Measurements from ENCODE around the gene CD2AP. TPM values are rescaled to one million over a fixed set of nuclear protein-coding genes. Genes with fewer than 3 reads are reported as not detected.

The CD2AP gene
- total and polyA plus RNA-seq, 2 donors: 10.1 to 68.3 TPM

- Histone ChIP-seq H3K4me1 (ENCODE audit: insufficient read depth) (no peaks in the 10 kb centered on the region), H3K27ac (ENCODE audit: low read depth) (no peak overlapping the region), H3K4me3 (ENCODE audit: low read depth, low read length) (no peak overlapping the region), H3K36me3 (ENCODE audit: insufficient read depth) (no peaks in the 10 kb centered on the region)
- 35% methylated on average over 2 of the region's 2 CpGs for WGBS
- no peak for DNase-seq (ENCODE audit: extremely low spot score)
Measured at GRCh38 chr6:47495954-47496545, 18.5 kb downstream of the CD2AP start.

DNA sequence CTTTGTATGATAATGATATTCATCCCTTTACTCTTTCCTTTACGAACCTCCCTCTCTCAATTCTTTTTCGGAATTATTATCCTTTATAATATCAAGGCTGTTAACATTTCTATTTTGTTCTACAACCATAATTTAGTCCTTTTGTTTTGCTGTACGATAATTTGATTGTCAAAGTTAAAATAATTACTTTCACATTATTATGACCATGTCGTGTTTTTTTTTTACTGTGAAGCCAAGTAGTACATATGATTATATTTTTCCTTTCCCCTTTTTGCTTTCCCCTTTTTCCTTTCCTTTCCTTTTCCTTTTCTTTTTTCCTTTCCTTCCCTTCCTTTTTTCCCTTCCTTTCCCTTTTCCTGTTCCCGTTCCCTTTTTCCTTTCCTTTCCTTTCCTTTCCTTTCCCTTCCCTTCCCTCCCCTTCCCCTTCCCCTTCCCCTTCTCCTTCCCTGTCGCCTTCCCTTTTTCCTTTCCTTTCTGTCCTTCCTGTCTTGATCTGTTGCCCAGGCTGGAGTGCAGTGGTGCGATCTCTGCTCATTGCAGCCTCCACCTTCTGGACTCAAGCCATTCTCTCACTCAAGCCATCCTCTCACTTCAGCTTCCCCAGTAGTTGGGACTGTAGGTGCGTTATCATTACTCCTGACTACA is 19.5 kb downstream of the CD2AP start:
- H3K4me1 ChIP-seq (ENCODE audit: insufficient read depth): no peaks in the 10 kb centered on the region
- no peak for DNase-seq (ENCODE audit: extremely low spot score)
- H3K27ac ChIP-seq (ENCODE audit: low read depth): no peak overlapping the region
- no peak overlapping the region for H3K4me3 ChIP-seq (ENCODE audit: low read depth, low read length)
- 85% methylated on average over 8 of the region's 8 CpGs for WGBS
- no peaks in the 10 kb centered on the region for H3K36me3 ChIP-seq (ENCODE audit: insufficient read depth)

- Histone ChIP-seq H3K4me3 (ENCODE audit: low read depth, low read length) (no peak overlapping the region), H3K27ac (ENCODE audit: low read depth) (no peak overlapping the region), H3K4me1 (ENCODE audit: insufficient read depth) (no peaks in the 10 kb centered on the region), H3K36me3 (ENCODE audit: insufficient read depth) (peaks cover 1% of the 10 kb centered on the region)
- DNase-seq (ENCODE audit: extremely low spot score): no peak
- WGBS: 86% methylated on average over 2 of the region's 2 CpGs
Measured at GRCh38 chr6:47502920-47503319, 25.3 kb downstream of the CD2AP start.

GRCh38 chr6:47509937-47510336 is 32.3 kb downstream of the CD2AP start:
- no peak for DNase-seq (ENCODE audit: extremely low spot score)
- Histone ChIP-seq H3K36me3 (ENCODE audit: insufficient read depth) (peaks cover 1% of the 10 kb centered on the region), H3K4me3 (ENCODE audit: low read depth, low read length) (no peak overlapping the region), H3K27ac (ENCODE audit: low read depth) (no peak overlapping the region), H3K4me1 (ENCODE audit: insufficient read depth) (no peaks in the 10 kb centered on the region)
- 95% methylated on average over 1 of the region's 1 CpG for WGBS

DNA sequence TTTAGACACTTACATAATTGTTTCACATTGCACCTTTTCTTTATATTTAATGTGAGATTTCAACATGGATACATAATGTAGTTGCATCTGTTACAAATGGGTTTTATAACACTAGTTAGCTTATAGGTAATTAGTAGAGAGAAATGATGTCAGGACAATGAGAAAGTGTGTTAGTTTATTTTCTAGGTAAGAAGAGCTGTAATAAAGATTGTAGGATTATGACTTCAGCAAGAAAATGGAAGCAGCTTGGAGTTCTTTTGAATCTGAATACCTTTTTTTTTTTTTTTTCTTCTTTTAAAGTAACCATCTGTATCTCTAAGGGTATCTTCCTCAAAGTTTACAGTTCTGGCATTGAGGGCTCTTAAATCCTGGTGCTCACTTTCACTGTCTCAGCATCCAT is 35.3 kb downstream of the CD2AP start:
- Histone ChIP-seq H3K27ac (ENCODE audit: low read depth) (no peak overlapping the region), H3K4me3 (ENCODE audit: low read depth, low read length) (no peak overlapping the region), H3K36me3 (ENCODE audit: insufficient read depth) (peaks cover under 1% of the 10 kb centered on the region), H3K4me1 (ENCODE audit: insufficient read depth) (no peaks in the 10 kb centered on the region)
- DNase-seq (ENCODE audit: extremely low spot score): no peak

DNA sequence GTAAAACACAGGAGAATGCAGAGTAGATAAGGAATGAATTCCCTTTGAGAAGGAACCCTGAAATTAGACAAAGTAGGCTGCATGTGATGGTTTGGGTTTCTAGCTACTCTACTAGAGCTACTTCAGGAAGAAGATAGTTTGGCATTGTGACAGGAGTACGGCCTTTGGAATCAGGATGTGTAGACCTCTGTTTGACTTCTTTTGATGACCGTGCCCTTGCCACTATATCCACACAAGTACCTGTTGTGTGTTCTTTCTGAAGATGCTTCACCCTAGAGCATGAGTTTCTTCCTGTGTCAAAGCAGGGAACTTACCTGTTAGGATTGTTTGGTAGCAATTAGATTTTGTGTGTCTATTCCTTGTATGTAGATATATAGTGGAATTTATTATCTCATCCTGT is 41.7 kb downstream of the CD2AP start:
- Histone ChIP-seq H3K27ac (ENCODE audit: low read depth) (no peak overlapping the region), H3K4me3 (ENCODE audit: low read depth, low read length) (no peak overlapping the region), H3K4me1 (ENCODE audit: insufficient read depth) (no peaks in the 10 kb centered on the region), H3K36me3 (ENCODE audit: insufficient read depth) (no peaks in the 10 kb centered on the region)
- DNase-seq (ENCODE audit: extremely low spot score): no peak
- WGBS: 86% methylated on average over 2 of the region's 2 CpGs

GRCh38 chr6:47520282-47520681 is 42.7 kb downstream of the CD2AP start:
- no peak for DNase-seq (ENCODE audit: extremely low spot score)
- Histone ChIP-seq H3K4me1 (ENCODE audit: insufficient read depth) (no peaks in the 10 kb centered on the region), H3K36me3 (ENCODE audit: insufficient read depth) (no peaks in the 10 kb centered on the region), H3K27ac (ENCODE audit: low read depth) (no peak overlapping the region), H3K4me3 (ENCODE audit: low read depth, low read length) (no peak overlapping the region)
- 85% methylated on average over 6 of the region's 6 CpGs for whole genome bisulfite sequencing

- Histone ChIP-seq H3K4me1 (ENCODE audit: insufficient read depth) (no peaks in the 10 kb centered on the region), H3K4me3 (ENCODE audit: low read depth, low read length) (no peak overlapping the region), H3K27ac (ENCODE audit: low read depth) (no peak overlapping the region), H3K36me3 (ENCODE audit: insufficient read depth) (no peaks in the 10 kb centered on the region)
- 96% methylated on average over 6 of the region's 6 CpGs for whole genome bisulfite sequencing
- DNase-seq (ENCODE audit: extremely low spot score): no peak
Measured at GRCh38 chr6:47521961-47522360, 44.4 kb downstream of the CD2AP start.

DNA sequence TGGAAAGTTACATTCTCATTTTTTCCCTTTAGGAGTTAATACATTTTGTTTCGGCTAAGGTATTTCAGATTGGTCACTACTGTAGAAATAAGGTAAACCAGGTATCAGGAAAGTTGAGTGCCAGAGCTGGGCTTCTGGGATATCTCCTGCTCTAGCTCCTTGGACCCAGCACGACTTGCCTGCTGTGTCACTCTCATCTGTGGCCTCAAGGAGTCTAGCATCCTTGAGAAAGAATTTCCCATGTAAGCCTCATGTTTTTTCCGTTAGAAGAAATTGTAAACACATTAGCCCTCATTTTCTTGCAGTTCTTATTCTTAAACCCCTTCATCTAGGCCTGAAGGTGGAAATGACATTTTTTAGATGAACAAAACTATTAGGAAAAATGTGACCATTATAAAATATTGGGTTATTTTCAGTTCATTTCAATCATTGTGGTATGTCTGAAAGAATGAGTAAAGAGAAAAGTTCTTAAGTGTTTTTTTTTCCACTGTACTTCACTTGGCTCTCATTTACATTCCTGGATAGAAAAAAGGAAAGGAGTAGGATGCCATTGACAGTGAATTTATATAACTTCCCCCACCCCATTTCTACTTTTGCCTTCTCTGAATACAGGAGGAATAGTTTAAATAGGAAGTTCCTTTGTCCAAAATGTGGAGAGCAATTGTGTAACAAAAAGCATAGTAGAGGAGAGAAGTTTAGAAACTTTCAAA is 46.7 kb downstream of the CD2AP start:
- Histone ChIP-seq H3K4me1 (ENCODE audit: insufficient read depth) (no peaks in the 10 kb centered on the region), H3K36me3 (ENCODE audit: insufficient read depth) (no peaks in the 10 kb centered on the region), H3K4me3 (ENCODE audit: low read depth, low read length) (no peak overlapping the region), H3K27ac (ENCODE audit: low read depth) (no peak overlapping the region)
- 66% methylated on average over 3 of the region's 3 CpGs for WGBS
- DNase-seq (ENCODE audit: extremely low spot score): no peak

- no peak overlapping the region for H3K4me3 ChIP-seq (ENCODE audit: low read depth, low read length)
- H3K36me3 ChIP-seq (ENCODE audit: insufficient read depth): no peaks in the 10 kb centered on the region
- H3K27ac ChIP-seq (ENCODE audit: low read depth): no peak overlapping the region
- WGBS: 80% methylated on average over 2 of the region's 2 CpGs
- no peaks in the 10 kb centered on the region for H3K4me1 ChIP-seq (ENCODE audit: insufficient read depth)
- no peak for DNase-seq (ENCODE audit: extremely low spot score)
Measured at GRCh38 chr6:47525330-47526057, 47.9 kb downstream of the CD2AP start.

DNA sequence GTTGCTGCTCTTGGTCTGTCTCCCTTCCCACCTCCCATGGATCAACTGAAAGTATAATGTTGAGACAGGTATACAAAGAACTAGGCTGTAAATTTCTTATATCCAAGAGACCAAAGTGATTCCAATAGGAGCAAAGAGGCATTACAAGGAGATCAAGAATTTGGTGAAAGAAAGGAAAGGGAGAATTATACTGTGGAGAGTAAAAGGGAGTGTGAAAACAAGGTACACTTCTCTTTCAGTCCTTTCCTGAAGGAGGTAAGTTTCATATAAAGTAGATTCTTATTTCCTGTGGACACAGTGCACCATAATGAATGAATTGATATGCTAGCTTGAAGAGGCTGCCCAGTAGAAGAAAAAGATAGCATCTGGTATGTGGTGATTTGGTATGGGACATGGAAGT is 49.7 kb downstream of the CD2AP start:
- no peak overlapping the region for H3K27ac ChIP-seq (ENCODE audit: low read depth)
- no peak for DNase-seq (ENCODE audit: extremely low spot score)
- no peaks in the 10 kb centered on the region for H3K4me1 ChIP-seq (ENCODE audit: insufficient read depth)
- H3K4me3 ChIP-seq (ENCODE audit: low read depth, low read length): no peak overlapping the region
- H3K36me3 ChIP-seq (ENCODE audit: insufficient read depth): no peaks in the 10 kb centered on the region

- 77% methylated on average over 5 of the region's 5 CpGs for WGBS
- no peak overlapping the region for H3K27ac ChIP-seq (ENCODE audit: low read depth)
- H3K36me3 ChIP-seq (ENCODE audit: insufficient read depth): no peaks in the 10 kb centered on the region
- no peak overlapping the region for H3K4me3 ChIP-seq (ENCODE audit: low read depth, low read length)
- H3K4me1 ChIP-seq (ENCODE audit: insufficient read depth): no peaks in the 10 kb centered on the region
- DNase-seq (ENCODE audit: extremely low spot score): no peak
Measured at GRCh38 chr6:47529734-47530133, 52.1 kb downstream of the CD2AP start.

- Histone ChIP-seq H3K36me3 (ENCODE audit: insufficient read depth) (peaks cover 1% of the 10 kb centered on the region), H3K4me1 (ENCODE audit: insufficient read depth) (no peaks in the 10 kb centered on the region), H3K4me3 (ENCODE audit: low read depth, low read length) (no peak overlapping the region), H3K27ac (ENCODE audit: low read depth) (no peak overlapping the region)
- DNase-seq (ENCODE audit: extremely low spot score): no peak
- 58% methylated on average over 1 of the region's 1 CpG for WGBS
Measured at GRCh38 chr6:47532981-47533585, 55.5 kb downstream of the CD2AP start.

Measured in urinary bladder (tissue), 4 donors.